Small intestine (tissue), 7 donors: ENCODE data around the gene TRIO. TPM values are rescaled to one million over a fixed set of nuclear protein-coding genes. Genes with fewer than 3 reads are reported as not detected.

Experiments used
- DNase-seq, 2 donors: peaks; one replicate each; pipeline versions ENCODE4 v3.0.0 to v3.0.0-alpha.2; 2013
- FAIRE-seq: peaks from 2 replicates; lab custom pipeline; 2012; peaks lifted over from hg19 to GRCh38; lab: Jason Lieb, UNC
- H3K27ac ChIP-seq, 3 donors: one replicate each; pipeline ENCODE4 v1.5.1; 2013; ENCODE audit warnings: low read length in 2 of 3, mild to moderate bottlenecking in 2 of 3, control low read depth in 1 of 3, inconsistent platforms in 1 of 3, low read depth in 1 of 3, moderate library complexity in 1 of 3
- H3K27me3 ChIP-seq, 3 donors: one replicate each; pipeline ENCODE4 v1.6.1; 2013; ENCODE audit warnings: low read length in 3 of 3, inconsistent platforms in 1 of 3; ENCODE audit not compliant: control insufficient read depth in 3 of 3, insufficient read depth in 3 of 3
- H3K36me3 ChIP-seq, 3 donors: one replicate each; pipeline ENCODE4 v1.6.1; 2013; ENCODE audit warnings: low read length in 3 of 3, inconsistent platforms in 1 of 3, low read depth in 1 of 3, mild to moderate bottlenecking in 1 of 3, moderate library complexity in 1 of 3; ENCODE audit not compliant: control insufficient read depth in 3 of 3, insufficient read depth in 2 of 3
- H3K4me1 ChIP-seq, 3 donors: one replicate each; pipeline ENCODE4 v1.6.1; 2013; ENCODE audit warnings: low read length in 2 of 3, inconsistent platforms in 1 of 3, low read depth in 1 of 3, mild to moderate bottlenecking in 1 of 3, moderate library complexity in 1 of 3; ENCODE audit not compliant: control insufficient read depth in 3 of 3, insufficient read depth in 2 of 3
- H3K4me3 ChIP-seq, 3 donors: one replicate each; pipeline ENCODE4 v1.5.1; 2013; ENCODE audit warnings: low read length in 3 of 3, control low read depth in 1 of 3, inconsistent platforms in 1 of 3, low read depth in 1 of 3, mild to moderate bottlenecking in 1 of 3, moderate library complexity in 1 of 3
- H3K9me3 ChIP-seq, 2 donors: one replicate each; pipeline ENCODE4 v1.6.1; 2013; ENCODE audit warnings: low read depth in 1 of 2, low read length in 1 of 2; ENCODE audit not compliant: control insufficient read depth in 2 of 2, insufficient read depth in 1 of 2
- WGBS, 3 donors: extraction: QIAGEN DNeasy Blood & Tissue Kit; methylation state at CpG; one replicate each; pipeline ENCODE4 v1.1.7; 2013; 5-methylcytosine and 5-hydroxymethylcytosine counted together
- polyA plus RNA-seq, 4 donors: library from polyadenylated mRNA; stranded (reverse) in 3 of 4; unstranded in 1 of 4; fragments of 200-250 nt in 3 of 4; fragments of 120-200 nt in 1 of 4; gene quantifications; one replicate each; pipeline versions ENCODE4 v1.2.1 to v1.2.3, GENCODE V29; 2013
- donor health status: healthy with polysubstance abuse.
- donor health status: control.
- donor health status: control.
- donor health status: Bipolar disorder and iron deficiency.
- donor health status: healthy.

TRIO gene
- polyA plus RNA-seq, 4 donors: 13.2 to 50.8 (median 23.3) TPM

GRCh38 chr5:14245132-14245925 is 102.2 kb downstream of the TRIO start:
- no peak overlapping the region for H3K4me3 ChIP-seq
- H3K27ac ChIP-seq: no peak overlapping the region
- FAIRE-seq (no peak), DNase-seq (no peak)
- H3K36me3 ChIP-seq: peaks cover 0 to 4% (median 0%) of the 10 kb centered on the region in 3 donors
- peaks cover 1 to 8% (median 1%) of the 10 kb centered on the region in 3 donors for H3K4me1 ChIP-seq
- H3K27me3 ChIP-seq: no peaks in the 10 kb centered on the region
- H3K9me3 ChIP-seq: no peaks in the 10 kb centered on the region
- WGBS, 3 donors: 56 to 79% (median 66%) methylated on average over 13 of the region's 13 CpGs

- FAIRE-seq: no peak
- 88 to 92% (median 90%) methylated on average over 9 of the region's 9 CpGs for WGBS, 3 donors
- peaks cover 0 to 4% (median 0%) of the 10 kb centered on the region in 3 donors for H3K36me3 ChIP-seq
Observed at GRCh38 chr5:14246350-14247053, 103.4 kb downstream of the TRIO start.

GRCh38 chr5:14247054-14247386 is 103.9 kb downstream of the TRIO start:
- no peak for FAIRE-seq
- WGBS, 3 donors: 50 to 59% (median 52%) methylated on average over 4 of the region's 4 CpGs
- peaks cover 0 to 4% (median 0%) of the 10 kb centered on the region in 3 donors for H3K36me3 ChIP-seq

More at GRCh38 chr5:14246350-14247053, 103.4 kb downstream of the TRIO start:
- Histone ChIP-seq H3K27ac (no peak overlapping the region), H3K27me3 (no peaks in the 10 kb centered on the region), H3K4me3 (no peak overlapping the region), H3K9me3 (no peaks in the 10 kb centered on the region), H3K4me1 (peaks cover 1 to 8% (median 4%) of the 10 kb centered on the region in 3 donors)
- no peak for DNase-seq

GRCh38 chr5:14249258-14250082 is 106.3 kb downstream of the TRIO start:
- FAIRE-seq: no peak
- Histone ChIP-seq H3K27me3 (no peaks in the 10 kb centered on the region), H3K27ac (peak overlapping the region in 1 of 3 donors; percentile 32), H3K4me1 (peaks cover 1 to 8% (median 4%) of the 10 kb centered on the region in 3 donors), H3K4me3 (no peak overlapping the region), H3K36me3 (peaks cover 0 to 5% (median 0%) of the 10 kb centered on the region in 3 donors), H3K9me3 (peaks cover 0 to 5% of the 10 kb centered on the region in 2 donors)
- WGBS, 3 donors: 79 to 87% (median 82%) methylated on average over 6 of the region's 6 CpGs
- DNase-seq: no peak

More at GRCh38 chr5:14247054-14247386, 103.9 kb downstream of the TRIO start:
- Histone ChIP-seq H3K4me1 (peaks cover 1 to 8% (median 4%) of the 10 kb centered on the region in 3 donors), H3K27me3 (no peaks in the 10 kb centered on the region), H3K9me3 (no peaks in the 10 kb centered on the region), H3K4me3 (no peak overlapping the region), H3K27ac (no peak overlapping the region)
- no peak for DNase-seq

GRCh38 chr5:14250084-14250695 is 107.0 kb downstream of the TRIO start:
- H3K4me1 ChIP-seq: peaks cover 1 to 8% (median 4%) of the 10 kb centered on the region in 3 donors
- peak in 1 of 2 donors; percentile 69 for DNase-seq
- peaks cover 0 to 10% of the 10 kb centered on the region in 2 donors for H3K9me3 ChIP-seq
- FAIRE-seq: no peak
- H3K4me3 ChIP-seq: no peak overlapping the region
- peaks cover 0 to 5% (median 0%) of the 10 kb centered on the region in 3 donors for H3K36me3 ChIP-seq
- H3K27ac ChIP-seq: peak overlapping the region in 2 of 3 donors; percentile 9 to 52
- 54 to 68% (median 68%) methylated on average over 16 of the region's 16 CpGs for WGBS, 3 donors
- no peaks in the 10 kb centered on the region for H3K27me3 ChIP-seq

GRCh38 chr5:14250748-14251701 is 107.9 kb downstream of the TRIO start:
- WGBS, 3 donors: 77 to 81% (median 78%) methylated on average over 11 of the region's 11 CpGs
- H3K9me3 ChIP-seq: peaks cover 0 to 12% of the 10 kb centered on the region in 2 donors
- H3K36me3 ChIP-seq: peaks cover 0 to 5% (median 0%) of the 10 kb centered on the region in 3 donors
- H3K27me3 ChIP-seq: no peaks in the 10 kb centered on the region
- H3K4me3 ChIP-seq: no peak overlapping the region
- peak overlapping the region in 2 of 3 donors; percentile 9 to 52 for H3K27ac ChIP-seq
- no peak for DNase-seq
- no peak for FAIRE-seq
- H3K4me1 ChIP-seq: peaks cover 0 to 8% (median 4%) of the 10 kb centered on the region in 3 donors

GRCh38 chr5:14251733-14252132 is 108.6 kb downstream of the TRIO start:
- Histone ChIP-seq H3K27ac (no peak overlapping the region), H3K4me1 (peaks cover 0 to 8% (median 4%) of the 10 kb centered on the region in 3 donors), H3K36me3 (peaks cover 0 to 5% (median 0%) of the 10 kb centered on the region in 3 donors), H3K4me3 (no peak overlapping the region), H3K27me3 (no peaks in the 10 kb centered on the region), H3K9me3 (peaks cover 0 to 12% of the 10 kb centered on the region in 2 donors)
- DNase-seq (no peak), FAIRE-seq (no peak)
